WERI-Rb-1 (cell line): ENCODE results near the gene TEX261.

ENCODE experiments used
- DNase-seq: peaks from one replicate; pipeline ENCODE4 v3.0.0-alpha.2; 2020
- H3K27ac ChIP-seq: fragments of 250-450 bp; sonication (Bioruptor Pico); 2 replicates; pipeline ENCODE4 v1.5.1; 2020; ENCODE audit warnings: mild to moderate bottlenecking, moderate library complexity
- H3K27me3 ChIP-seq: fragments of 250-450 bp; sonication (Bioruptor Pico); 2 replicates; pipeline ENCODE4 v1.5.1; 2021; ENCODE audit warnings: mild to moderate bottlenecking, low read depth, moderate library complexity; ENCODE audit not compliant: insufficient read depth, severe bottlenecking
- H3K36me3 ChIP-seq: fragments of 250-450 bp; sonication (Bioruptor Pico); 2 replicates; pipeline ENCODE4 v1.5.1; 2020; ENCODE audit warnings: mild to moderate bottlenecking, moderate library complexity
- H3K4me3 ChIP-seq: 2 replicates; pipeline ENCODE4 v1.5.1; 2011; ENCODE audit warnings: low read depth, mild to moderate bottlenecking, control low read depth, low read length
- H3K9me3 ChIP-seq: fragments of 250-450 bp; sonication (Bioruptor Pico); 2 replicates; pipeline ENCODE4 v1.5.1; 2021; ENCODE audit warnings: mild to moderate bottlenecking, moderate library complexity; ENCODE audit not compliant: severe bottlenecking
- TF ChIP-seq, protein P1 (sequence below): IDR thresholded peaks from 2 replicates; pipeline ENCODE4 v1.5.1; 2011; ENCODE audit warnings: low read depth, mild to moderate bottlenecking, control low read depth, inconsistent platforms, low read length

TEX261 gene

DNA sequence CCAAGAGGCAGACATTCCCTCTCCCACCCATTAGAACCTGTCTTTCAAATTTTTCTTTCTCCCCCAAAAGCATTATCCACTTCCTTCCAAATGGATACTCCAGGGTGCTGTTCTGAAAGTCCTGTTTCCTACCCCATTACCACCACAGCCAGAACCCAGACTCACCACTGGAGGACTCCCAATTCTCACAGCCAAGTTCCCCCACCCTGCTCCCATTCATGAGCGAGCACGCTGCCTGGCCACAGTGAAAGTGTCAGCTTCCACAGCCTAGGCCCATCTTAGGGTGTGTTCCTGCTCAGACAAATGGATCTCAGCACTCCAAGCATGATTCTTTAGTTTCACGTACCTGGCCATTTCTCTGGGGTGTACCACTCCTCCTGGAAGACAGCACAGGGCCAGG lies 20.1 kb downstream of the TEX261 start:
- no peaks in the 10 kb centered on the region for H3K9me3 ChIP-seq
- TF ChIP-seq, protein P1, sequence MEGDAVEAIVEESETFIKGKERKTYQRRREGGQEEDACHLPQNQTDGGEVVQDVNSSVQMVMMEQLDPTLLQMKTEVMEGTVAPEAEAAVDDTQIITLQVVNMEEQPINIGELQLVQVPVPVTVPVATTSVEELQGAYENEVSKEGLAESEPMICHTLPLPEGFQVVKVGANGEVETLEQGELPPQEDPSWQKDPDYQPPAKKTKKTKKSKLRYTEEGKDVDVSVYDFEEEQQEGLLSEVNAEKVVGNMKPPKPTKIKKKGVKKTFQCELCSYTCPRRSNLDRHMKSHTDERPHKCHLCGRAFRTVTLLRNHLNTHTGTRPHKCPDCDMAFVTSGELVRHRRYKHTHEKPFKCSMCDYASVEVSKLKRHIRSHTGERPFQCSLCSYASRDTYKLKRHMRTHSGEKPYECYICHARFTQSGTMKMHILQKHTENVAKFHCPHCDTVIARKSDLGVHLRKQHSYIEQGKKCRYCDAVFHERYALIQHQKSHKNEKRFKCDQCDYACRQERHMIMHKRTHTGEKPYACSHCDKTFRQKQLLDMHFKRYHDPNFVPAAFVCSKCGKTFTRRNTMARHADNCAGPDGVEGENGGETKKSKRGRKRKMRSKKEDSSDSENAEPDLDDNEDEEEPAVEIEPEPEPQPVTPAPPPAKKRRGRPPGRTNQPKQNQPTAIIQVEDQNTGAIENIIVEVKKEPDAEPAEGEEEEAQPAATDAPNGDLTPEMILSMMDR = no peak
- no peak overlapping the region for H3K4me3 ChIP-seq
- no peaks in the 10 kb centered on the region for H3K36me3 ChIP-seq
- no peak overlapping the region for H3K27ac ChIP-seq
- DNase-seq = no peak
- no peaks in the 10 kb centered on the region for H3K27me3 ChIP-seq

DNA sequence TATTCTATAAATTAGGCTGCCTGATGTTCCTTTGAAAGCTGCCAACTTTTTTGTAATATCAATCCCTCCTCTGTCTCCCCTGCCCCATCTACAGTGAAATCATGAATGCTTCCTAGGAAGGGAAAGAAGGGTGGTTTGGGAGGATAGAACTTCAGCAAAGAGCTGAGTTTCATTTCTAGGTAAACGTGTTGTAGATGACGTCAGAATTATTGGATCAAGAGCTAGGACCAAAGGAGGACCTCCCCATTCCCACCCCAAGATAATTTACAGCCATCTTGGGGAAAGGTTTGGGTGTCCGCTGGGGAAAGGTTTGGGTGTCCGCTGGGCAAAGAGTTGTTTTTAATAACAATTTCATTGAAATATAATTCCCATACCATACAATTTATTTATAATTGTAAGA lies 27.5 kb downstream of the TEX261 start:
- Histone ChIP-seq H3K9me3 (no peaks in the 10 kb centered on the region), H3K27ac (no peak overlapping the region), H3K4me3 (no peak overlapping the region), H3K36me3 (no peaks in the 10 kb centered on the region), H3K27me3 (peaks cover 12% of the 10 kb centered on the region)
- no peak for DNase-seq
- TF ChIP-seq, protein P1 = no peak

DNA sequence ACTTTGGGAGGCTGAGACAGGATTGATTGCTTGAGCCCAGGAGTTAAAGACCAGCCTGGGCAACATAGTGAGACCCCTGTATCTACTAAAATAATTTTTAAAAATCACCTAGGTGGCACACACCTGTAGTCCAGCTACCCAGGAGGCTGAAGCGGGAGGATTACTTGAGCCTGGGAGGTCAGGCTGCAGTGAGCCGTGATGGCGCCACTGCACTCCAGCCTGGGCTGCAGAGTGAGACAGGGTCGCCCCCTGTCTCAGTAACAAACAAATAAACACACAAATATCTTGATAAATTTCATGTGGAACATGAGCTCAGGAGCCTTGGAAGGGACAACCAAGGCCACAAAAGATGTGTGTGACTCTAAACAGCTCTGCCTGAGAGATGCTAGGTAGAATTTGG lies 28.0 kb downstream of the TEX261 start:
- peaks cover 12% of the 10 kb centered on the region for H3K27me3 ChIP-seq
- DNase-seq = no peak
- TF ChIP-seq, protein P1 = 0 out of 2 replicates have a peak, but pooled peaks have one; percentile 3

DNA sequence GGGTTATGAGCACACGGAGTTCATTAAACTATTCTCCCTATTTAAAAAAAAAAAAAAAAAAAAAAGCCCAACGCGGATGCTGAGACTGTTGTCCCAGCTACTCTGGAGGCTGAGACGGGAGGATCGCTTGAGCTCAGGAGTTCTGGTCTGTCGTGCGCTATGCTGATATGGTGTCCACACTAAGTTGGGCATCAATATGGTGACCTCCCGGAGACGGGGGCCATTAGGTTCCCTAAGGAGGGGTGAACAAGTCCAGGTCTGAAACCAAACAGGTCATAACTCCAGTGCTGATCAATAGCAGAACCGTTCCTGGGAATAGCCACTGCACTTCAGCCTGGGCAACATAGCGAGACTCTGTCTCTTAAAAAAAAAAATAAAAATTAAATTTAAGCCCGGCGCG lies 29.2 kb downstream of the TEX261 start:
- no peak overlapping the region for H3K27ac ChIP-seq
- no peak for DNase-seq
- H3K36me3 ChIP-seq = no peaks in the 10 kb centered on the region
- H3K9me3 ChIP-seq = no peaks in the 10 kb centered on the region
- peaks cover 12% of the 10 kb centered on the region for H3K27me3 ChIP-seq
- TF ChIP-seq, protein P1 = no peak
- H3K4me3 ChIP-seq = peak overlapping the region; percentile 50

More for the DNA sequence above, 28.0 kb downstream of the TEX261 start:
- no peak overlapping the region for H3K27ac ChIP-seq
- no peaks in the 10 kb centered on the region for H3K9me3 ChIP-seq
- no peak overlapping the region for H3K4me3 ChIP-seq
- H3K36me3 ChIP-seq = no peaks in the 10 kb centered on the region

DNA sequence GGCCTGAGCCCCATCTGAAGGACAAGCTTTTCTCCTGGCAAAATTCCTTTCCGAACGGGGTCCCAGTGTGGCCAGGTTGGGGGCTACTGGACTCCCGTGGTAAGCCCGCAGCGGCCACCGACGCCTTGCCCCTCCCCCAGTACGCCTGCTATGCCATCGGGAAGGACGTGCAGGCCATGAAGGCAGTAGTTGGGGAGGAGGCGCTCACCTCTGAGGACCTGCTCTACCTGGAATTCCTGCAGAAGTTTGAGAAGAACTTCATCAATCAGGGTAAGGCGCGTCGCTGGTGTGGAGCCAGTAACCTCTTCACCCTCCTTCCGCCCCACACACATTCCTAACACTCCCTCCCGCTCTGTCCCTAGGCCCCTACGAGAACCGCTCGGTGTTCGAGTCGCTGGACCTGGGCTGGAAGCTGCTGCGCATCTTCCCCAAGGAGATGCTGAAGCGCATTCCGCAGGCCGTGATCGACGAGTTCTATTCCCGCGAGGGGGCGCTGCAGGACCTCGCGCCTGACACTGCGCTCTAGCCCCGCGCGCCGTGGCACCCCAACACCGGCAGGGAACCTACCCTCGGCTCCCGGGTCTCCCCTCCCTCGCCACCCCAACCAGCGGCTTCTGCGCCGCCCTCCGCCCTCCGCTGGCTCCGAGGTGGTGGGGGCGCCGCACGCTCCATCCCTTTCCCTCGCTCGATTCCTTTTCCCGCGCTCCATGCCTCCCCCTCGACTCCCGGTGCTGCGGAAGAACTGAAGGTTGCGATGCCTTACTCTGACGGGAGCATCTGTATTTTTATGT lies 29.9 kb downstream of the TEX261 start:
- peaks cover 12% of the 10 kb centered on the region for H3K27me3 ChIP-seq
- no peaks in the 10 kb centered on the region for H3K9me3 ChIP-seq
- H3K36me3 ChIP-seq = no peaks in the 10 kb centered on the region
- 0 out of 2 replicates have a peak overlapping the region, but pooled peaks have one; percentile 31 for H3K27ac ChIP-seq
- TF ChIP-seq, protein P1 = peak; percentile 97
- H3K4me3 ChIP-seq = peak overlapping the region; percentile 50
- DNase-seq = peak; percentile 88
